ELR (cell line): ENCODE measurements around the gene PSRC1.

ENCODE experiments used
- DNase-seq: peaks from one replicate; pipeline ENCODE4 v3.0.0-alpha.2; 2015; ENCODE audit warnings: low read depth

Gene PSRC1

DNA sequence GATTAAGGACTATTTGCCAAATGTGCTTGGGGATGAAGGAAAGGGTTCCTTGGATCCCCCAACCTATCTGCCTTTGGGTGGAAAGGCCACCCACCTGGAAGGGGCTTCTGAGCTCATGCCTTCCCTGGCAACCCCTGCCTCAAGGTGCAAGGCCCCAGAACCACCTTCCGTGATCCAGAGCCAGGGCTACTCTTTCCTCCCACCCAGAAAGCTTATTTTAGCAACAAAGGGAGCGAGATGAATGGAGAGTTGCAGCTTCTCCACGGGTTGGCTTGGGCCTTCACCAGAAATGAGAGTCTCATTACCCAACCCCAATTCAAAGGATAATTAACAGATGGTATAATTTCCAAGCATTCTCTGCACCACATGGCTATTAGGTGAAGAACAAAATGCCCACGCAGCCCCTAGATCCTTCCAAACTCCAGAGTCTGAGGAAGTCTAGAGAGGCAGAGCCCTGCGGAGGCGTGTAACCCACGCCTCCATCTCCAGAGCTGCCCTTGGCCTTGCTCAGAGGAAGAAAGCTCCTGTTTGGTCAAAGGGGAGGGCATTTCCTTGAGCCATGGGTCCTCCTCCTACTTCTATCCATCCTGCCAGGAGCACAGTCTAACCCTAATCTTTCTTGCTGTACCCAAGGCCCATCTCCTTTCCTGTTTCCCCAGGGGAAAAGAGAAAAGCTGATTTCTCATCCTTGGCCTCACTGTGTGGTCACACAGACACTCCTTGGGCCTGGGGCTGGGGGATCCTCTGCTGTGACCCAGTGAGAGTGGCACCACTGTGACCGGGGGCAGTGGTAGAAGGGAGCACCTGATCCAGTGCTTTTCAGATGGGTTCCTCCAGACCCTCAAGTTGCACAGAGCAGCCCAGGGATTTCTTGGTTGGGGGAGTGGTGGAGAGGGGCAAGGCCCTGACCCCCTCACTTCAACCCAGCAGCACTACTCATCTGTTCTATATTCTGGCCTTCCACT, 35.3 kb downstream of the PSRC1 start:
- no peak for DNase-seq

- DNase-seq: no peak
These were observed 36.8 kb downstream of the PSRC1 start for GRCh38 chr1:109246141-109246551.

- DNase-seq: no peak
These were observed 38.9 kb downstream of the PSRC1 start for GRCh38 chr1:109243860-109244552.

DNA sequence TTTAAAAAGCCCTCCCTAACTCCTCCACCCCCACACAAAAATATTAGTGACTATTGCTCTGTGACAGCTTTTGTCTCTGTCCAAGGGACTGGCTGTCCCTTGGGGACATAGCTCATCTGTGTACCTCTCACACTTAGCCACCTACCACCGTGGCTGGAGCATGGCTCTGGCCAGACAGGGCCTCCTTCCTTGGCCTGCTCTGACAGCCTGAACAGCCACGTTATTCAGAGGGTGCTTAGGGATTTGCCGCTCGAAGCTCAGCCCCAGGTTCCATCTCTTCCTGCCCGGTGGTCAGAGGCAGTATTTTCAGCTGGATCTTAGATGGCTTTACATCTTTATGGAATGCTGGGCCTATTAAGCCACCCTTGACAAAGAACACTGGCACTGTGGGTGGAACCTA, 39.7 kb downstream of the PSRC1 start:
- DNase-seq: no peak

- DNase-seq: no peak
These were observed 40.6 kb downstream of the PSRC1 start for GRCh38 chr1:109242387-109242786.

- no peak for DNase-seq
These were observed 41.1 kb downstream of the PSRC1 start for GRCh38 chr1:109241841-109242345.

DNA sequence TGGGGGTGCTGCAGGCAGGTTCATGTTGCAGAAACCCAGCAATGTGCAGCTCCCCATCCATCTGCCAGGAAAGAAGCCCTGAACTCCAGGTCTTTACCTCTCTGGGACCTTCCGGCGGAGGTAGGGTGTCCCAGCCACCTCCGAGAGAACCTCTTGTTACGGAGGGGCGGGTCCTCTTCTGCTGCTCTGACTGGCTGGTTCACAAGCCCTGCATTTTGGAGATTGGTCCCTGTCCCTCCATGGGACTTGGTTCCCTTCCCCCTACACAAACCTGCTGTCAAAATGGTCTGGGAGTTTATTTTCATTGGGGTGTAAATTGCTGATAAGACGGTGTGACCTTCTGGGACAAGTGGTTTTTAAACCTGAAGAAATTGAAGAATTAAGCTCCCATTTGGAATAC, 41.6 kb downstream of the PSRC1 start:
- DNase-seq: no peak

GRCh38 chr1:109240158-109241152, 42.5 kb downstream of the PSRC1 start:
- DNase-seq: peak; percentile 51

DNA sequence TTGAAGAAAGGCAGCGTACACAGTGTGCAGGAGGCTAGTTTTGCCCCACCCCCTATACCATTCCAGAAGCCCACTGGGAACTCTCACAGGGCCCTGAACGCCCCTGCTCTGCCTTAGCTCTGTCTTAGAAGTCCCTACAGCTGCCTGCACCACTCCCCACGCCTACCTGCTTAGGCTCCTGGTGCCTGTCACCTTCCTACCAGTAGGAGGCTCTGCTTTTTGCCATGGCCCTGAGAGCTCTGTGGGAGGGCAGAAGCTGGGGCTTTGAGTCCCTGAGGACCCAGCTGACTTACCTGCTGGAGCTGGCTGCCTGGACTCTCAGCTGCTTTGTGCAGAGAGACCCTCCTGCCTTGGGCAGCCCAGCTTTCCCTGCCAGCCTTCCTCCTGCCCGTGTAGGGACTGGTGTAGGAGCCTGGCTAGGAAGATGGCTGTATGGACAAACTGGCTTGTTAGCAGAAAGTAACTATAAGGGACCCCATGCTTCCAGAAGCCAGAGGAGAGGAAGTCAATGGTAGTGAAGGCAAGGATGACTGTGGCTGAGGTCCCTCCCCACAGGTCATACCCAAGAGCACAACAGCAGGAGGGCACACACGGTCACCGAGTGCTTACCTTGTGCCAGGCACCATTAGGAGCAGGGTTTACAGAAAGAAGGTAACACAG, 43.4 kb downstream of the PSRC1 start:
- peak; percentile 64 for DNase-seq

GRCh38 chr1:109239047-109239408, 43.9 kb downstream of the PSRC1 start:
- no peak for DNase-seq

- DNase-seq: no peak
These were observed 44.6 kb downstream of the PSRC1 start for GRCh38 chr1:109238382-109238781.

DNA sequence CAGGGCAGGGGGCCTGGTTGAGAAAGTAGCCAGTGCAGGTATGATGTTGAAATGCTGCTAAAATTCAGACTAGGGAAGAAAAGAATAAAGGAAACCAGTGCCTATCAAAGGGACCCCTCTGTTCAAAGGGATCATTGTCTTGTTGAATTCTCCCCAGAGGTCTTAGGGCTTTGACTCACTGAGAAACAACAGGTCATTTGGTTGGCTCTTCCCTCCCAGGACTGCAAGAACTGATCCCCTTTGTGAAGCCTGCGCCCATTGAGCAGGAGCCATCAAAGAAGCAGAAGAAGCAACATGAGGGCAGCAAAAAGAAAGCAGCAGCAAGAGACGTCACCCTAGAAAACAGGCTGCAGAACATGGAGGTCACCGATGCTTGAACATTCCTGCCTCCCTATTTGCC, 45.4 kb downstream of the PSRC1 start:
- no peak for DNase-seq

GRCh38 chr1:109235137-109235536, 47.8 kb downstream of the PSRC1 start:
- DNase-seq: no peak

GRCh38 chr1:109231066-109231465, 51.9 kb downstream of the PSRC1 start:
- DNase-seq: no peak
